PC-9 (cell line): ENCODE results near the gene VPS13D. TPM values are rescaled to one million over a fixed set of nuclear protein-coding genes. Genes with fewer than 3 reads are reported as not detected.

Experiments used
- BruUV-seq: library from RNA; stranded (reverse); fragments of 400-500 nt; replicated peaks from 2 replicates; lab custom pipeline; 2021; lab: Mats Ljungman, UMichigan
- CTCF ChIA-PET: fragments of 300-600 bp; sonication (Branson Sonifier 250); formaldehyde crosslinking; loops from one replicate; lab custom pipeline; 2022; ENCODE audit warnings: antibody characterized with exemption; lab: Charles Lee
- POLR2A ChIA-PET: fragments of 300-600 bp; sonication (Branson Sonifier 250); formaldehyde crosslinking; loops from one replicate; lab custom pipeline; 2022; ENCODE audit warnings: antibody characterized with exemption; ENCODE audit not compliant: unreplicated experiment; lab: Charles Lee
- DNase-seq, 2 experiments: peaks; one replicate each; pipeline versions ENCODE4 v3.0.0 to v3.0.0-alpha.2; 2015 to 2022; ENCODE audit warnings: mixed read lengths in 1 of 2
- H2AFZ ChIP-seq: fragments of 200-600 bp; sonication (generic); 2 replicates; pipeline ENCODE4 v1.8.1; 2017; ENCODE audit warnings: antibody characterized with exemption
- H3F3A ChIP-seq: fragments of 200-600 bp; sonication (generic); 2 replicates; pipeline ENCODE4 v1.8.1; 2017; ENCODE audit warnings: antibody characterized with exemption, mild to moderate bottlenecking, low read depth; ENCODE audit not compliant: insufficient read depth
- H3K27ac ChIP-seq: fragments of 200-600 bp; sonication (generic); 2 replicates; pipeline ENCODE4 v1.6.1; 2016; ENCODE audit warnings: mixed run types
- H3K27me3 ChIP-seq: fragments of 200-600 bp; sonication (generic); 2 replicates; pipeline ENCODE4 v1.6.1; 2016; ENCODE audit warnings: low read depth, mixed run types; ENCODE audit not compliant: insufficient read depth
- H3K36me3 ChIP-seq: fragments of 200-600 bp; sonication (generic); 2 replicates; pipeline ENCODE4 v1.6.1; 2016; ENCODE audit warnings: low read depth, mixed run types
- H3K4me1 ChIP-seq: fragments of 200-600 bp; sonication (generic); replicated peaks from 2 replicates; pipeline ENCODE4 v1.6.1; 2016; ENCODE audit warnings: mixed run types; ENCODE audit not compliant: insufficient read depth
- H3K4me2 ChIP-seq: fragments of 200-600 bp; sonication (generic); 2 replicates; pipeline ENCODE4 v1.6.1; 2017; ENCODE audit warnings: mixed run types
- H3K4me3 ChIP-seq: fragments of 200-600 bp; sonication (generic); 2 replicates; pipeline ENCODE4 v1.6.1; 2016; ENCODE audit warnings: mixed run types
- H3K79me2 ChIP-seq: fragments of 200-600 bp; sonication (generic); 2 replicates; pipeline ENCODE4 v1.6.1; 2017; ENCODE audit warnings: low read depth, mixed run types
- H3K9me2 ChIP-seq: fragments of 200-600 bp; sonication (generic); 2 replicates; pipeline ENCODE4 v1.8.1; 2017; ENCODE audit warnings: mild to moderate bottlenecking; ENCODE audit not compliant: insufficient read depth
- H3K9me3 ChIP-seq: fragments of 200-600 bp; sonication (generic); 2 replicates; pipeline ENCODE4 v1.8.1; 2016; ENCODE audit warnings: low read depth; ENCODE audit not compliant: insufficient read depth
- H4K20me1 ChIP-seq: fragments of 200-600 bp; sonication (generic); 2 replicates; pipeline ENCODE4 v1.8.1; 2017; ENCODE audit not compliant: insufficient read depth
- CTCF ChIP-seq: fragments of 200-600 bp; sonication (generic); conservative IDR thresholded peaks from 2 replicates; pipeline ENCODE4 v1.6.1; 2017; ENCODE audit warnings: mixed run types, antibody characterized with exemption, mild to moderate bottlenecking, moderate library complexity
- EZH2 ChIP-seq: fragments of 200-600 bp; sonication (generic); IDR thresholded peaks from 2 replicates; pipeline ENCODE4 v1.8.0; 2017; ENCODE audit warnings: antibody characterized with exemption, low read depth
- intact Hi-C: fragments of 100-400 bp; cut with micrococcal nuclease; formaldehyde crosslinking; loops from one replicate; pipeline ENCODE4 v1.10.0; 2022; ENCODE audit not compliant: unreplicated experiment
- total RNA-seq: library from RNA; stranded (reverse); gene quantifications from 2 replicates; pipeline ENCODE4 v1.2.3, GENCODE V29; 2021

The VPS13D gene
- total RNA-seq, 1 experiment from 2014 or later, result 36.2 TPM

- H3K4me3 ChIP-seq, result no peak overlapping the region
- no peaks in the 10 kb centered on the region for H4K20me1 ChIP-seq
- H3K27ac ChIP-seq, result no peak overlapping the region
- DNase-seq, result no peak
- no TSS peak for BruUV-seq
- H3K9me2 ChIP-seq, result no peaks in the 10 kb centered on the region
- intact Hi-C loops, result no loop called here
- H3K27me3 ChIP-seq, result no peaks in the 10 kb centered on the region
- H3K79me2 ChIP-seq, result no peaks in the 10 kb centered on the region
- TF ChIP-seq EZH2 (no peak), CTCF (no peak)
- H3K4me2 ChIP-seq, result no peak overlapping the region
- H3K4me1 ChIP-seq, result peaks cover 20% of the 10 kb centered on the region
- H2AFZ ChIP-seq, result no peak overlapping the region
- H3K36me3 ChIP-seq, result no peaks in the 10 kb centered on the region
- H3F3A ChIP-seq, result no peaks in the 10 kb centered on the region
- no peaks in the 10 kb centered on the region for H3K9me3 ChIP-seq
- ChIA-PET POLR2A (no interaction called here), CTCF (no interaction called here)
These were observed 173.0 kb downstream of the VPS13D start for GRCh38 chr1:12402842-12403241.

- Histone ChIP-seq H2AFZ (no peak overlapping the region), H3K9me2 (no peaks in the 10 kb centered on the region), H3K9me3 (peaks cover 4% of the 10 kb centered on the region; the same call in 1 of the 2 replicates), H3K27me3 (no peaks in the 10 kb centered on the region), H3K36me3 (no peaks in the 10 kb centered on the region), H3F3A (no peaks in the 10 kb centered on the region), H3K4me1 (peaks cover 23% of the 10 kb centered on the region), H3K4me2 (no peak overlapping the region), H3K4me3 (no peak overlapping the region), H4K20me1 (no peaks in the 10 kb centered on the region), H3K27ac (no peak overlapping the region), H3K79me2 (no peaks in the 10 kb centered on the region)
- CTCF ChIA-PET, result no interaction called here
- intact Hi-C loops, result loop anchor here (5.0 kb wide), 1 partner anchor 72 kb away; no protein-coding TSS in a partner anchor
- DNase-seq, result no peak
- no TSS peak for BruUV-seq
- POLR2A ChIA-PET, result no interaction called here
- TF ChIP-seq CTCF (no peak), EZH2 (no peak)
These were observed 175.1 kb downstream of the VPS13D start for GRCh38 chr1:12404918-12405317.

GRCh38 chr1:12405325-12406210 lies 175.7 kb downstream of the VPS13D start:
- POLR2A ChIA-PET, result no interaction called here
- no peak overlapping the region for H3K4me2 ChIP-seq

More at GRCh38 chr1:12405325-12406210, 175.7 kb downstream of the VPS13D start:
- CTCF ChIA-PET, result no interaction called here
- BruUV-seq, result no TSS peak
- no peak overlapping the region for H2AFZ ChIP-seq
- TF ChIP-seq CTCF (no peak), EZH2 (no peak)
- H3K79me2 ChIP-seq, result no peaks in the 10 kb centered on the region
- intact Hi-C loops, result loop anchor here (5.0 kb wide), 1 partner anchor 72 kb away; no protein-coding TSS in a partner anchor
- H3K27me3 ChIP-seq, result no peaks in the 10 kb centered on the region
- H3K4me1 ChIP-seq, result peaks cover 23% of the 10 kb centered on the region
- no peaks in the 10 kb centered on the region for H3K9me2 ChIP-seq
- H4K20me1 ChIP-seq, result no peaks in the 10 kb centered on the region
- H3F3A ChIP-seq, result no peaks in the 10 kb centered on the region
- peaks cover 8% of the 10 kb centered on the region for H3K9me3 ChIP-seq
- no peak overlapping the region for H3K4me3 ChIP-seq
- H3K27ac ChIP-seq, result no peak overlapping the region; the same call in 1 of the 2 replicates
- no peaks in the 10 kb centered on the region for H3K36me3 ChIP-seq
- DNase-seq, result no peak
